ENCODE measurements around the gene SPTBN1.

GRCh38 chr2:54652540-54652939 is 196.4 kb downstream of the SPTBN1 start:
- no peak for TF ChIP-seq CTCF (conservative IDR thresholded peaks at IDR 0.05; ENCODE audit: low read depth, low read length)
- TF ChIP-seq EZH2 (IDR thresholded peaks at IDR 0.05; ENCODE audit: low read length, unreplicated experiment) = no peak

All from PC-3 (cell line).